ENCODE results near the gene DNAJA3. TPM values are rescaled to one million over a fixed set of nuclear protein-coding genes. Genes with fewer than 3 reads are reported as not detected.

DNAJA3 gene
- total RNA-seq, 6 donors from 2014 or later = 31.2 to 61.8 (median 36.6) TPM

DNA sequence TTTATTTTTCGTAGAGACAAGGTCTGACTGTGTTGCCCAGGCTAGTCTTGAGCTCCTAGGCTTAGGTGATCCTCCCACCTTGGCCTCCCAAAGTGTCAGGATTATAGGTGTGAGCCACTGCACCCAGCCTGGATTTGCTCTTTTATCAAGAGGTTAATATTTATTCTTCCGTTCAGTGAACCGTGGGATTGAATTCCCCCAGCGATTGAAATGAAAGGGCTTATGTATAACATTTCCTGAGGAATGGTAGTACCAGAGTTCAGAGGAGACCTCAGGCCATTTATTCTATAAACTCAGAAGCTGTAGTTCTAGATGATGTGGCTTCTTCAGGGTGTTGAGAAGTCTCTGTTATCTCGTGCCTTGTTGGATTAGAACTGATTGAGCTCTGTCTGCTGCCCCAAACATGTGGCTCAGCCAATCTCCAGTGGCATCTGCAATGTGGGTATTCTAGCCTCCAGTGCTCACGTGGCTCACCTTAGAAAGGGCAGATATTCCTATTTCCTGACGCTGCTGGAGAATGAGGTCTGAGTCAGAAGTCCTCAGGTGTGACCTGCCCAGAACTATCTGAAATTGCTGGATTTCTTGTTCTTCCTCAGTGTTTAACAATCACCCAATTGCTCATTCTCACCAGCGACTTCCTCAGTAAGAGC lies 73.0 kb downstream of the DNAJA3 start:
- Histone ChIP-seq H3K9me3 (no peaks in the 10 kb centered on the region), H3K27me3 (no peaks in the 10 kb centered on the region), H3K27ac (no peak overlapping the region), H3K4me3 (no peak overlapping the region), H3K4me1 (peaks cover 17 to 34% (median 25%) of the 10 kb centered on the region in 4 donors), H3K36me3 (peaks cover 0 to 17% (median 2%) of the 10 kb centered on the region in 4 donors)
- TF ChIP-seq EP300 (IDR thresholded peaks at IDR 0.05) (no peak), POLR2A (IDR thresholded peaks at IDR 0.05) (no peak), POLR2AphosphoS5 (IDR thresholded peaks at IDR 0.05) (no peak)
- TF ChIP-seq, protein P1, sequence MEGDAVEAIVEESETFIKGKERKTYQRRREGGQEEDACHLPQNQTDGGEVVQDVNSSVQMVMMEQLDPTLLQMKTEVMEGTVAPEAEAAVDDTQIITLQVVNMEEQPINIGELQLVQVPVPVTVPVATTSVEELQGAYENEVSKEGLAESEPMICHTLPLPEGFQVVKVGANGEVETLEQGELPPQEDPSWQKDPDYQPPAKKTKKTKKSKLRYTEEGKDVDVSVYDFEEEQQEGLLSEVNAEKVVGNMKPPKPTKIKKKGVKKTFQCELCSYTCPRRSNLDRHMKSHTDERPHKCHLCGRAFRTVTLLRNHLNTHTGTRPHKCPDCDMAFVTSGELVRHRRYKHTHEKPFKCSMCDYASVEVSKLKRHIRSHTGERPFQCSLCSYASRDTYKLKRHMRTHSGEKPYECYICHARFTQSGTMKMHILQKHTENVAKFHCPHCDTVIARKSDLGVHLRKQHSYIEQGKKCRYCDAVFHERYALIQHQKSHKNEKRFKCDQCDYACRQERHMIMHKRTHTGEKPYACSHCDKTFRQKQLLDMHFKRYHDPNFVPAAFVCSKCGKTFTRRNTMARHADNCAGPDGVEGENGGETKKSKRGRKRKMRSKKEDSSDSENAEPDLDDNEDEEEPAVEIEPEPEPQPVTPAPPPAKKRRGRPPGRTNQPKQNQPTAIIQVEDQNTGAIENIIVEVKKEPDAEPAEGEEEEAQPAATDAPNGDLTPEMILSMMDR (IDR thresholded peaks at IDR 0.05) = no peak
- no peak for DNase-seq
- no peak for ATAC-seq (ENCODE audit: low FRiP score in 2 of 2)
- 85 to 88% methylated on average over 8 of the region's 8 CpGs for WGBS, 2 donors

DNA sequence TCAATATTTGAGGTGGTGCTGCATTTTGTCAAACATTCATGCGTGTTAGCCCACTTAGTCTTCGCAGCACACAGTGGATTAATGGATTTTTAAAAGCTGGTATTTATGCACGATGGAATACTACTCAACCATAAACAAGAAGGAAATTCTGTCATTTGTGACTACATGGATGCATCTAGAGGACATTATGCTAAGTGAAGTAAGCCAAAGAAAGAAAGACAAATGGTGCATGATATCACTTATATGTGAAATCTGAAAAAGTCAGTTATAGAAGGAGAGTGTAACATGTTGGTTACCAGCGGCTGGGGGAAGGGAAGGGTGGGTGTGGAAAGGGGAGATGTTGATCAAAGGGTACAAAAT lies 73.5 kb downstream of the DNAJA3 start:
- ATAC-seq (ENCODE audit: low FRiP score in 2 of 2) (no peak), DNase-seq (no peak)
- H3K9me3 ChIP-seq = no peaks in the 10 kb centered on the region
- H3K36me3 ChIP-seq = peaks cover 0 to 17% (median 2%) of the 10 kb centered on the region in 4 donors
- no peak for TF ChIP-seq POLR2AphosphoS5 (IDR thresholded peaks at IDR 0.05)
- TF ChIP-seq EP300 (IDR thresholded peaks at IDR 0.05) = no peak
- TF ChIP-seq POLR2A (IDR thresholded peaks at IDR 0.05) = no peak
- TF ChIP-seq, protein P1 (IDR thresholded peaks at IDR 0.05) = no peak
- no peaks in the 10 kb centered on the region for H3K27me3 ChIP-seq
- H3K4me3 ChIP-seq = no peak overlapping the region
- 93 to 94% methylated on average over 4 of the region's 4 CpGs for WGBS, 2 donors
- H3K4me1 ChIP-seq = peaks cover 17 to 34% (median 25%) of the 10 kb centered on the region in 4 donors
- H3K27ac ChIP-seq = no peak overlapping the region

DNA sequence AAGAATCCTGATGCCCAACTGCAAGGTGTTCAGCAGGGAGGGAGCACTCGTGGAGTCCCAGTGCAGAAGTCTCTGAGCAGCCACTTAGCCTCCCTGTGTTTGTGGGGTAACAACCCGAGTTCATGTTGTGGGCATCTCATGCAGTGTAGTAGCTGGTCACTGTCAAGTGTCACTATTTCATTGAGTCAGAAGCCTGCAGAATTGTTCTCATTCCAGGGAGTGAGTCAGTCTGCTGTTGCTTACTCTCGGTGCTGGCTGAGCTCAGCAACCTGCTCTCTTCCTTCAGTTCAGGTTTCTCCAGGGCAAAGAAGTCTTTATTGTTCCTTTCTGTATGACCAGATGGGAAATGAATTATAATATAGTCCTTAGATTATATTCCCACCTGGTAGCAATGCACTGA lies 74.6 kb downstream of the DNAJA3 start:
- 50 to 69% methylated on average over 1 to 3 of the region's 3 CpGs for WGBS, 2 donors
- Histone ChIP-seq H3K4me1 (peaks cover 17 to 28% (median 23%) of the 10 kb centered on the region in 4 donors), H3K36me3 (peaks cover 0 to 18% (median 2%) of the 10 kb centered on the region in 4 donors), H3K27ac (peak overlapping the region; percentile 46 to 66 (median 60)), H3K9me3 (no peaks in the 10 kb centered on the region), H3K27me3 (no peaks in the 10 kb centered on the region), H3K4me3 (no peak overlapping the region)
- TF ChIP-seq, protein P1 (IDR thresholded peaks at IDR 0.05) = no peak
- TF ChIP-seq POLR2AphosphoS5 (IDR thresholded peaks at IDR 0.05) (peak; percentile 30 to 48), POLR2A (IDR thresholded peaks at IDR 0.05) (no peak), EP300 (IDR thresholded peaks at IDR 0.05) (no peak)
- DNase-seq (no peak), ATAC-seq (ENCODE audit: low FRiP score in 2 of 2) (peak; percentile 69 to 73)

DNA sequence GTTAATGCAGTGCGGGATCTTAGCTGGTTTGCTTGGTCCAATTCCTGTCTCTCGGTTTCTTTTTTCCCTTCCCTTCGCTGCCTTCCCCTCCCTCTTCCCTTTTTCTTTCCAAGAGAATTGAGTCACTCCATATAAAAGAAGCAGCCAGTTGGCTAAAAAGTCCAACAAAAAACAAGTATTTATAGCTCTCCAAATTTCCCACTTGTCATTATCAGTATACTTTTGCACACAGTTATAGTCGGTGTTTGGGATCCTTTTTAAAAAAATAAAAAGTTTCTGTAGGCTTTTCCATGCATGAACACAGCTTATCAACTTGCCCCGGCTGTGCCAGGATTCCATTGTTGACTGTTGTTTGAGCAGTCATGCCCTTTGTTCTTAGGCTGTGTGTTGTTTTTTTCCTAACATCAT lies 75.4 kb downstream of the DNAJA3 start:
- no peaks in the 10 kb centered on the region for H3K27me3 ChIP-seq
- peak overlapping the region; percentile 46 to 66 (median 60) for H3K27ac ChIP-seq
- no peak for TF ChIP-seq POLR2A (IDR thresholded peaks at IDR 0.05)
- TF ChIP-seq, protein P1 (IDR thresholded peaks at IDR 0.05) = no peak
- TF ChIP-seq EP300 (IDR thresholded peaks at IDR 0.05) = no peak
- no peak for TF ChIP-seq POLR2AphosphoS5 (IDR thresholded peaks at IDR 0.05)

More for the DNA sequence above, 75.4 kb downstream of the DNAJA3 start:
- no peaks in the 10 kb centered on the region for H3K9me3 ChIP-seq
- H3K36me3 ChIP-seq = peaks cover 0 to 23% (median 2%) of the 10 kb centered on the region in 4 donors
- ATAC-seq (ENCODE audit: low FRiP score in 2 of 2) (peak in 1 of 2 donors; percentile 49), DNase-seq (no peak)
- no peak overlapping the region for H3K4me3 ChIP-seq
- 40 to 45% methylated on average over 5 of the region's 5 CpGs for WGBS, 2 donors
- peaks cover 24 to 36% (median 28%) of the 10 kb centered on the region in 4 donors for H3K4me1 ChIP-seq

Measured in upper lobe of left lung (tissue), 6 donors.